Testis (tissue), 3 donors: ENCODE results near the gene SLC16A1. TPM values are rescaled to one million over a fixed set of nuclear protein-coding genes. Genes with fewer than 3 reads are reported as not detected.
A peak's percentile ranks its signal among the peaks of the same experiment; 100 is the strongest.

Source experiments
- DNase-seq: peaks from one replicate; pipeline ENCODE4 v3.0.0-alpha.2; 2019
- H3K27ac ChIP-seq, 2 donors: fragments of 200-600 bp; sonication (generic); one replicate each; pipeline ENCODE4 v1.5.1; 2019
- H3K27me3 ChIP-seq: fragments of 200-600 bp; sonication (generic); one replicate; pipeline ENCODE4 v1.5.1; 2019
- H3K36me3 ChIP-seq: fragments of 200-600 bp; sonication (generic); one replicate; pipeline ENCODE4 v1.5.1; 2017; ENCODE audit warnings: low read depth; ENCODE audit errors: missing control alignments
- H3K4me1 ChIP-seq: fragments of 200-600 bp; sonication (generic); one replicate; pipeline ENCODE4 v1.5.1; 2019
- H3K4me3 ChIP-seq, 2 donors: fragments of 200-600 bp; sonication (generic); one replicate each; pipeline ENCODE4 v1.5.1; 2017 to 2019
- H3K9me3 ChIP-seq: fragments of 200-600 bp; sonication (generic); one replicate; pipeline ENCODE4 v1.5.1; 2017
- POLR2A ChIP-seq: fragments of 450-650 bp; IDR thresholded peaks from one replicate; pipeline ENCODE4 v1.6.1; 2017; ENCODE audit warnings: antibody characterized with exemption, mild to moderate bottlenecking, moderate library complexity
- WGBS, 2 donors: methylation state at CpG; one replicate each; pipeline ENCODE4 v1.1.5; 2018; 5-methylcytosine and 5-hydroxymethylcytosine counted together
- intact Hi-C: fragments of 100-400 bp; cut with DNase I; formaldehyde crosslinking; loops from one replicate; pipeline ENCODE4 v1.15.1; 2023; ENCODE audit warnings: low total_unique reads
- polyA plus RNA-seq: library from polyadenylated mRNA; stranded (reverse); fragments of 350-450 nt; fragmentation: Illumina TruSeq; extraction: RNeasy Lipid Tissue Mini Kit (QIAGEN cat#74804); gene quantifications from one replicate; pipeline ENCODE4 v1.2.3, GENCODE V29; 2014; ENCODE audit warnings: low read depth, low replicate concordance; ENCODE audit not compliant: insufficient read depth
- total RNA-seq, 2 donors: library from RNA; depleted of rRNA; stranded (reverse); fragments of >200 nt; gene quantifications; one replicate each; pipeline ENCODE4 v1.2.3, GENCODE V29; 2016
- TF ChIP-seq, protein P1 (sequence below), 3 experiments: fragments of 450-650 bp in 2 of 3; fragments of 200-600 bp in 1 of 3; sonication (generic) in 1 of 3; IDR thresholded peaks; one replicate each; pipeline ENCODE4 v1.5.1; 2016 to 2019; ENCODE audit warnings: antibody characterized with exemption in 3 of 3, mild to moderate bottlenecking in 2 of 3, moderate library complexity in 1 of 3

Gene SLC16A1
- total and polyA plus RNA-seq, 3 donors from 2014 or later = 70.3 to 130 (median 102) TPM

DNA sequence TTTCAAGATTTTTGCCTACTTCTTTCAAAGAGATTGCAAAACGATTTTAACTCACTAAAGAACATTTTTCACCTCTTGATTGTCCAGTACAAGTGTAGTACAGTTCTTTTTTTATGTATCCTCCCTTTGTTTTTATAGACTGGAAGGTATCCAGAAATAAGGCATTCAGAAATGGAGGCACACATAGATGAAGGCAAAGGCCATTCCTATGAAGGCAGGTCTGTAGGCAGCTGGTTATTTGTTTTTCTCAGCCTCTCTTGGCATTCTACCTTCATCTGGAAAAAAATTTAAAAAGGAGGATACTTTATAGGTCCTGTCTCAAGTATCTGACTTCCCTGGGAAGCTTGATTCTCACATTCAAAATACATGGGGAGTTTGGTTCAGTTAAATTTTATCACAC lies 18.6 kb upstream of the SLC16A1 start:
- Histone ChIP-seq H3K27me3 (no peaks in the 10 kb centered on the region), H3K4me1 (no peaks in the 10 kb centered on the region), H3K9me3 (no peaks in the 10 kb centered on the region), H3K27ac (no peak overlapping the region), H3K36me3 (no peaks in the 10 kb centered on the region), H3K4me3 (no peak overlapping the region)
- intact Hi-C loops = no loop called here
- WGBS, 2 donors = 36 to 41% methylated on average over 1 of the region's 1 CpG
- TF ChIP-seq POLR2A = no peak
- TF ChIP-seq, protein P1, sequence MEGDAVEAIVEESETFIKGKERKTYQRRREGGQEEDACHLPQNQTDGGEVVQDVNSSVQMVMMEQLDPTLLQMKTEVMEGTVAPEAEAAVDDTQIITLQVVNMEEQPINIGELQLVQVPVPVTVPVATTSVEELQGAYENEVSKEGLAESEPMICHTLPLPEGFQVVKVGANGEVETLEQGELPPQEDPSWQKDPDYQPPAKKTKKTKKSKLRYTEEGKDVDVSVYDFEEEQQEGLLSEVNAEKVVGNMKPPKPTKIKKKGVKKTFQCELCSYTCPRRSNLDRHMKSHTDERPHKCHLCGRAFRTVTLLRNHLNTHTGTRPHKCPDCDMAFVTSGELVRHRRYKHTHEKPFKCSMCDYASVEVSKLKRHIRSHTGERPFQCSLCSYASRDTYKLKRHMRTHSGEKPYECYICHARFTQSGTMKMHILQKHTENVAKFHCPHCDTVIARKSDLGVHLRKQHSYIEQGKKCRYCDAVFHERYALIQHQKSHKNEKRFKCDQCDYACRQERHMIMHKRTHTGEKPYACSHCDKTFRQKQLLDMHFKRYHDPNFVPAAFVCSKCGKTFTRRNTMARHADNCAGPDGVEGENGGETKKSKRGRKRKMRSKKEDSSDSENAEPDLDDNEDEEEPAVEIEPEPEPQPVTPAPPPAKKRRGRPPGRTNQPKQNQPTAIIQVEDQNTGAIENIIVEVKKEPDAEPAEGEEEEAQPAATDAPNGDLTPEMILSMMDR (IDR thresholded peaks at IDR 0.05) = no peak
- no peak for DNase-seq

DNA sequence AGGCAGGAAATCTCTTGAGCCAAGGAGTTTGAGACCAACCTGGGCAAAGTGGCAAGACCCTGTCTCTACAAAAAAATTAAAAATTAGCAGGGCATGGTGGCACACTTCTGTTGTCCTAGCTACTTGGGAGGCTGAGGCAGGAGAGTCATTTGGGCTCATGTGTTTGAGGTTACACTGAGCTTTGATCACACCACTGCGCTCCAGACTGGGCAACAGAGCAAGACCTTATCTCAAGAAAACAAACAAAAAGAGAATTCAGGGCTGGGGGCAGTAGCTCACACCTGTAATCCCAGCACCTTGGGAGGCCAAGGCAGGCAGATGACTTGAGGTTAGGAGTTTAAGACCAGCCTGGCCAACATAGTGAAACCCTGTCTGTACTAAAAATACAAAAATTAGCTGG lies 17.8 kb upstream of the SLC16A1 start:
- Histone ChIP-seq H3K9me3 (no peaks in the 10 kb centered on the region), H3K36me3 (no peaks in the 10 kb centered on the region), H3K4me1 (no peaks in the 10 kb centered on the region), H3K4me3 (no peak overlapping the region), H3K27ac (no peak overlapping the region), H3K27me3 (no peaks in the 10 kb centered on the region)
- 61 to 100% methylated on average over 1 of the region's 1 CpG for WGBS, 2 donors
- intact Hi-C loops = no loop called here
- no peak for DNase-seq
- TF ChIP-seq, protein P1 (IDR thresholded peaks at IDR 0.05) = no peak
- TF ChIP-seq POLR2A = no peak

DNA sequence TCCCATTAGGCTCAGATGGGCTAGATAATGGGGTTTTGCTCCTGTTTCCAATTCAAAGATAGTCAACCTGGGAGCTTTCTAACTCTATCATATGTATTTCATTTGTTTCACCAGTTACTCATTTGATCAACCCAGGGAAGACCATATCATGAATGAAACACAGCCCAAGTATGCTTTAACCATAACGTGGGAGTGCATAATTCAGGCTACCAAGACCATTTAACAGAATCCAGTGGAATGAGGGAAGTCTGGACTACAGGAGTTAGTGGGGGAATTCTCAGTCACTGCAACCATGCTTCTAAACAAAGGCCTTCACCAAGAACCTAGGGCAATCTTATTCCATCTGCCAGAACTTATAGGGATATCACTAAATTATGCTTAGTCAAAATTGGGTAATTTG lies 15.0 kb upstream of the SLC16A1 start:
- H3K4me3 ChIP-seq = no peak overlapping the region
- no peaks in the 10 kb centered on the region for H3K4me1 ChIP-seq
- no peak for DNase-seq
- no peaks in the 10 kb centered on the region for H3K27me3 ChIP-seq
- H3K27ac ChIP-seq = no peak overlapping the region
- TF ChIP-seq, protein P1 (IDR thresholded peaks at IDR 0.05) = no peak
- TF ChIP-seq POLR2A = no peak
- no peaks in the 10 kb centered on the region for H3K9me3 ChIP-seq
- intact Hi-C loops = no loop called here
- H3K36me3 ChIP-seq = no peaks in the 10 kb centered on the region
- 91 to 96% methylated on average over 1 of the region's 1 CpG for WGBS, 2 donors

DNA sequence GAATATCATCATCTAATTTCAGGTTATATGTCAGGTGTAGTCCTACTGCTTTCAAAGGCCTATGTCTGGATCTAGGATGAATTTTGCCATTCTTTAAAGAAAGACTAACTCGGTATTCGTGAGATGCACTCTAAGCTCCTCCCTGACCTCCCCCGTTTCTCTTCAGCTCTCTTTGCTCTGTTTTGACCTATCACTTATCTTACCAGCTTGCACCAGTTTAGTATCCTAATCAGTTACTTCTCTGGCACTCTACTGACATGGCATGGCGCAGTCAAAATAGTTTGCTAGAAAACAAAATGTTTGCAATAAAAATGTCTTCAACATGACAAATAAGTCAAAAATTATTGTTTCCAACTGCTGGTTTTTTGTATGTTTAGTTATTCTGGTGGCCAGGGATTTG lies 8.4 kb upstream of the SLC16A1 start:
- H3K9me3 ChIP-seq = no peaks in the 10 kb centered on the region

DNA sequence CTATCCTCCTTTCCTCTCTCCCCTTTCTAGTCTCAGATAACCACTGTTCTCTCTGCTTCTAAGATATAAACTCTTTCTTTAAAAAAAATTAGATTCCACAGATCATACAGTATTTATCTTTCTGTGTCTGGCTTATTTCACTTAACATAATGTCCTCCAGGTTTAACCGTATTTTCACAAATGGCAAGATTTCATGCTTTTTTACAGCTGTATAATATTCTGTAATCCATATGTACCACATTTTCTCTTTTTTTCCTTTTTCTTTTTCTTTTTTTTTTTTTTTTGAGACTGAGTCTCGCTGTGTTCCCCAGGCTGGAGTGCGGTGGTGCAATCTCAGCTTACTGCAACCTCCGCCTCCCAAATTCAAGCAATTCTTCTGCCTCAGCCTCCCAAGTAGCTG lies 5.1 kb upstream of the SLC16A1 start:
- 95 to 97% methylated on average over 4 of the region's 4 CpGs for WGBS, 2 donors
- no peak overlapping the region for H3K4me3 ChIP-seq
- H3K4me1 ChIP-seq = peaks cover 14% of the 10 kb centered on the region
- no peaks in the 10 kb centered on the region for H3K9me3 ChIP-seq
- H3K36me3 ChIP-seq = no peaks in the 10 kb centered on the region
- no peaks in the 10 kb centered on the region for H3K27me3 ChIP-seq
- no peak for DNase-seq
- intact Hi-C loops = no loop called here
- H3K27ac ChIP-seq = no peak overlapping the region
- TF ChIP-seq POLR2A = no peak
- TF ChIP-seq, protein P1 (IDR thresholded peaks at IDR 0.05) = no peak

More for the DNA sequence above, 8.4 kb upstream of the SLC16A1 start:
- TF ChIP-seq, protein P1 (IDR thresholded peaks at IDR 0.05) = no peak
- TF ChIP-seq POLR2A = no peak
- Histone ChIP-seq H3K4me1 (no peaks in the 10 kb centered on the region), H3K27me3 (no peaks in the 10 kb centered on the region), H3K27ac (no peak overlapping the region), H3K4me3 (no peak overlapping the region), H3K36me3 (no peaks in the 10 kb centered on the region)
- intact Hi-C loops = no loop called here
- peak; percentile 31 for DNase-seq
- 60 to 77% methylated on average over 4 of the region's 4 CpGs for WGBS, 2 donors
